Testis (tissue), 2 donors: ENCODE results near the gene ELMO2.

ENCODE experiments used
- CTCF ChIP-seq, 3 experiments: fragments of 450-650 bp in 2 of 3; fragments of 200-600 bp in 1 of 3; sonication (generic) in 1 of 3; IDR thresholded peaks; one replicate each; pipeline ENCODE4 v1.5.1; 2016 to 2019; ENCODE audit warnings: antibody characterized with exemption in 3 of 3, mild to moderate bottlenecking in 2 of 3, moderate library complexity in 1 of 3
- POLR2A ChIP-seq: fragments of 450-650 bp; IDR thresholded peaks from one replicate; pipeline ENCODE4 v1.6.1; 2017; ENCODE audit warnings: antibody characterized with exemption, mild to moderate bottlenecking, moderate library complexity

DNA sequence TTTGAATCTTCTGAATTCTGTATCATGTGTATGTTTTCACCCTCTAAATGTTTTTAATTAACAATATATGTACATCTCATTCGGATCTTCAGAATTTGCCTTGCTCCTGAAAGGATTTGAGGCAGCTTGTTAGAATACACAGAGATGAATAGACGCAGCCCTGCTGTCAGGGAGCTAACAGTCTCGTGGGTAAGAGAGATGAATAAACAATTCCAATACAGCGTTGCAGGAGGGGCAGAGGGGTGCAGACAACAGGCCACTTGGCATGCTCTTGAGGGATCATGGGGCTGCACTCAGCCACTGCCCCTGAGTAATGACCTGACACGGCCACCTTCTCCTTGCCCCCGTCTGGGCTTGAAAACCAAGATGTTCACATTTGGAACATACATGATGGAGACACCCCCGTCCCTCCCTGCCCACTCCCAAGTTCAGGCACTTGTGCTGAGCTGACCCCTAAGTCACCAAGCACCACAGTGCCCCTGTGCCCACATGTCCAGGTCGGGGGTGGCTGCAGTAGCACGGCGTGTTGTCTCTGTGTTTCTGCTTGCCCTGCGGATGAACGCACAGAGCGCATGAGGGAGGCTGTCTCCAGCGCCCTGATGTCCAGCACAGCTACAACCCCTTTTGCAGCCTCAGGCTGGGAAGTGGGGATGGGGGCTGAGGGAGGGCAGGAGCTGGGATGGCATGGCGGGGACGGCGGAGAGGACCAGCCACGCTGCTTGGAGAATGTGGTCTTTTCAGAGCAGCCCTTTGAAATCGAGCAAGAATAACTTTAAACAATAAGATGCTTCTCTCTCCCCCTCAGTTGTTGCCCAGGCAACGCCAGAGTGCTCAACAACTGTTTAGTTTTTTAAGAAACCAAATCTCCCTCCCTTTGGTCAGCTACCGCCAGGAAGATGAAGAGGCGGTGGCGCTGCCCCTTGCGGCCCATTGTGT is 65.1 kb downstream of the ELMO2 start:
- no peak for TF ChIP-seq CTCF (IDR thresholded peaks at IDR 0.05)
- TF ChIP-seq POLR2A: no peak
